Measurements from ENCODE around the gene SPATS2L.

GRCh38 chr2:200352636-200353035 lies 46.1 kb downstream of the SPATS2L start:
- TF ChIP-seq PRDM10 (tag by site-specific recombination; IDR thresholded peaks at IDR 0.05): no peak
- TF ChIP-seq CTCF (tag by site-specific recombination; IDR thresholded peaks at IDR 0.05): no peak
- no peak for TF ChIP-seq ZBTB21 (tag by site-specific recombination; IDR thresholded peaks at IDR 0.05)
- no peak for TF ChIP-seq SP3 (tag by site-specific recombination; IDR thresholded peaks at IDR 0.05)
- TF ChIP-seq AEBP2 (tag by site-specific recombination; IDR thresholded peaks at IDR 0.05; ENCODE audit: borderline replicate concordance): no peak
- no peak for TF ChIP-seq ZNF394 (tag by site-specific recombination; IDR thresholded peaks at IDR 0.05; ENCODE audit: borderline replicate concordance)
- TF ChIP-seq ZNF843 (tag by site-specific recombination; IDR thresholded peaks at IDR 0.05): no peak
- no peak for TF ChIP-seq BCL6B (tag by site-specific recombination; IDR thresholded peaks at IDR 0.05)
- no peak for TF ChIP-seq ZNF423 (tag by site-specific recombination; IDR thresholded peaks at IDR 0.05)

Data from HEK293 (cell line).